ENCODE measurements around the gene FBL.
"Not testable (repeated sequence)": the region's sequence is repeated elsewhere in the genome, so short reads cannot be mapped to it uniquely, and the experiment has no call there.

DNA sequence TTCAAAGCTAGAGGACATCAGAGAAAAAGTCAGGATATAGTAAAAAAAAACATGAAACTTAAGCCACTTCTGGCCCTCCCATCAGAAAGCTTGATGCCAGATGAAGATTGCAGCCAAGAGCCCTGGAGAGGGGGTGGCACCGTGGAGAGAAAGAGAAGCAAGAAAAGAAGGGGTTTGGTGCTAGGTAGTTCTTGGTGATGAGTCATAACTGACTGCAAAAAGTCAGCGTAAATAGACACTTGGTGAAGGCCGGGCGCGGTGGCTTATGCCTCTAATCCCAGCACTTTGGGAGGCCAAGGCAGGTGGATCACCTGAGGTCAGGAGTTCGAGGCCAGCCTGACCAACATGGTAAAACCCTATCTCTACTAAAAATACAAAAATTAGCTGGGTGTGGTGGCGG lies 37.5 kb downstream of the FBL start:
- not testable (repeated sequence) for TF ChIP-seq CTCF (conservative IDR thresholded peaks at IDR 0.05; ENCODE audit: low read depth, low read length); EZH2 (IDR thresholded peaks at IDR 0.05; ENCODE audit: low read length, unreplicated experiment)

All from PC-3 (cell line).